COR-L47 (cell line): ENCODE measurements around the gene PRSS36.
"Not testable (repeated sequence)": the region's sequence is repeated elsewhere in the genome, so short reads cannot be mapped to it uniquely, and the experiment has no call there.

Source experiments
- DNase-seq: peaks from one replicate; lab custom pipeline; 2025; lab: John Stamatoyannopoulos, UW

PRSS36 gene

GRCh38 chr16:31149894-31150890, at the start of gene PRSS36:
TSS of gene PRSS36 (minus strand) at chr16:31150066. CDS start at chr16:31150035, 31 bp downstream.
- DNase-seq, result no peak

GRCh38 chr16:31199430-31200041, 49.7 kb upstream of the PRSS36 start:
- DNase-seq, result no peak

- DNase-seq, result no peak
Measured at GRCh38 chr16:31198207-31198882, 48.5 kb upstream of the PRSS36 start.

- no peak for DNase-seq
Measured at GRCh38 chr16:31196324-31197088, 46.6 kb upstream of the PRSS36 start.

GRCh38 chr16:31195861-31196260, 46.0 kb upstream of the PRSS36 start:
- DNase-seq, result not testable (repeated sequence)

GRCh38 chr16:31194898-31195297, 45.0 kb upstream of the PRSS36 start:
- no peak for DNase-seq

- DNase-seq, result no peak
Measured at GRCh38 chr16:31193874-31194273, 44.0 kb upstream of the PRSS36 start.

GRCh38 chr16:31192856-31193642, 43.2 kb upstream of the PRSS36 start:
- no peak for DNase-seq

GRCh38 chr16:31191697-31192428, 42.0 kb upstream of the PRSS36 start:
- DNase-seq, result no peak

GRCh38 chr16:31190818-31191444, 41.1 kb upstream of the PRSS36 start:
- DNase-seq, result no peak

GRCh38 chr16:31190061-31190460, 40.2 kb upstream of the PRSS36 start:
- no peak for DNase-seq

GRCh38 chr16:31189412-31189778, 39.5 kb upstream of the PRSS36 start:
- no peak for DNase-seq

- DNase-seq, result no peak
Measured at GRCh38 chr16:31188450-31189411, 38.9 kb upstream of the PRSS36 start.

GRCh38 chr16:31187808-31188189, 37.9 kb upstream of the PRSS36 start:
- DNase-seq, result no peak

- no peak for DNase-seq
Measured at GRCh38 chr16:31186930-31187807, 37.3 kb upstream of the PRSS36 start.

GRCh38 chr16:31186176-31186575, 36.3 kb upstream of the PRSS36 start:
- DNase-seq, result no peak

GRCh38 chr16:31185339-31185738, 35.5 kb upstream of the PRSS36 start:
- no peak for DNase-seq

- DNase-seq, result no peak
Measured at GRCh38 chr16:31184888-31185287, 35.0 kb upstream of the PRSS36 start.
